Stimulated activated CD4-positive, alpha-beta T cell treated with anti-CD3 and anti-CD28 coated beads, TNF-alpha, amount 100 ng/mL, for 48 hours (primary cell): ENCODE data around the gene ANKRD55.
"Not testable (repeated sequence)": the region's sequence is repeated elsewhere in the genome, so short reads cannot be mapped to it uniquely, and the experiment has no call there.

Experiments used
- DNase-seq, 3 donors: peaks; one replicate each; pipeline ENCODE4 v3.0.0-alpha.2; 2020; ENCODE audit warnings: low read depth in 3 of 3

The ANKRD55 gene

GRCh38 chr5:56253126-56253525, 20.0 kb upstream of the ANKRD55 start:
- DNase-seq = no peak

DNA sequence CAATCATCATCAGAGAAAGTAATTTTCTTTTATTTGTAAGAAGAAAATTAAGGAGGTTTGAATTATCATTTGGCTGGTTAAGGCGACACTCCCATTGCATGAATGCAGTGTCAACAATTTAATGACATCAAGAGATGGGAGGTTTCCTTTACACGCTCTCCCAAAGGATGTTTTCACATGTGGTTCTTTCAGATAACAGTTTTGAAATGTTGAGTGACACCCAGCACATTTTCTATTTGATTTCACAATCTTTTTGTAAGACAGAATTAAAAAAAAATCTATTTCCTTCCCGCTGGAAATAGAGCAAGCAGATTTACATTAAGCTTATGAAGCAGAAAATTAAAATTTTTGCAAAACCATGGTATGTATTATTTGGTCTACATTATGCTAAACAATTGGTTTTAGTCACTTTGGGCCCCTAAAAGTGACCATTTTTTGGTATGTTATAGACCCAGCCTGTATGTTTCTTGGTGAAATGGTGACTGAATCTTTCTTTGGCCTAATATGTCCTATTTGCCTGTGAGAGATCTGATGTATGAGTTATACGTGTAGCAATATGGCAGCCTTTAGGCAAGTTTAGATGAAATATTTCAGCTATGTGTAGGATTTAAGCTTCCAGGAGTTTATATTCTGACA, 18.9 kb upstream of the ANKRD55 start:
- DNase-seq = no peak

DNA sequence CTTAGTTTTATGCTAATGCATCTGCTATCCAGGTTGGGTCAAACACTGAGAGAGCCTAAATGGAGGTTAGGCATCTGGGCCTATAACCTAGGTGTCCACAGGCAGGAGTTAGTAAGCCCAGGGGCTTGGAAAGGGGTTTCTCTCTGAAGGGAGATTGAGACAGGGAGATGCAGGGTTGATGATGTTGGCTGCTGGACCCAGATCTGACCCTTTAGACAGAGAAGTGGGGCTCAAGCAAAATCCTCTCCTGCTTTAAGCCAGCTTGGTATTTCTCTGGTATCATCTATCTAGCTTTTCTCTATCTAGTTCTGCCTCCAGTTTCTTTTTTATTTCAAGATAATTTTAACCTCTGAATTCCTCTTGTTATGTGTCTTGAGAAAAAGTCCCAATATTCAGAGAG, 18.3 kb upstream of the ANKRD55 start:
- DNase-seq = no peak

DNA sequence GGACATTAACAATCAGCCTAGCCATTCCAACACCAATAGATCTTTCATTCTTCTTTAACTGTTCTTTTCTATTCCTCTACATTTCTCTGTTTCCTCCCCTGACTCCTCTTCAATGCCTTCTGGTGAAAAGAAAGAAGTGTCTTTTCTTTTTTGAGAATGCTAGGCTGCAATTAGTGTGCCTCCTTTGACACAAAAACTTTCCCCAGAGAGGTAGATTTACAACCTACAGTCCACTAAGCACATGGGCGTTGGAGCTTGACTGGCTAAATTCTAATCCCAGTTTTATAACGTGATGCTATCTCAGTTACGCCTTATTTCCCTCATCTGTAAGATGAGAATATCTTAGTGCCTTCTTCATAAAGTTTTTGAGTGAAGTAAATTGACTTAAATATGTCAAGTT, 16.9 kb upstream of the ANKRD55 start:
- no peak for DNase-seq

DNA sequence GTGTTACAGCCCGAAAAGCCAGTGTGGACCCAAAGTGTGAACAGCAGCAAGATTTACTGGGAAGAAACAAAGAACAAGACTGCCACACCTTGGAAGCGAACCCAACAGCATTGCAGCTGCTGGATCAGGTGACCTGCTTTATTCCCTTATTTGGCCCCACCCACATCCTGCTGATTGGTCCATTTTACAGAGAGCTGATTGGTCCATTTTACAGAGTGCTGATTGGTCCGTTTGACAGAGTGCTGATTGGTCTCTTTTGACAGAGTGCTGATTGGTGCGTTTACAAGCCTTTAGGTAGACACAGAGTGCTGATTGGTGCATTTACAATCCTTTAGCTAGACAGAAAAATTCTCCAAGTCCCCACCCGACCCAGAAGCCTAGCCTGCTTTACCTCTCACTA, 16.0 kb upstream of the ANKRD55 start:
- DNase-seq = not testable (repeated sequence)

- no peak for DNase-seq
Measured at GRCh38 chr5:56247592-56247991, 14.5 kb upstream of the ANKRD55 start.

- DNase-seq = no peak
Measured at GRCh38 chr5:56246769-56247168, 13.6 kb upstream of the ANKRD55 start.

DNA sequence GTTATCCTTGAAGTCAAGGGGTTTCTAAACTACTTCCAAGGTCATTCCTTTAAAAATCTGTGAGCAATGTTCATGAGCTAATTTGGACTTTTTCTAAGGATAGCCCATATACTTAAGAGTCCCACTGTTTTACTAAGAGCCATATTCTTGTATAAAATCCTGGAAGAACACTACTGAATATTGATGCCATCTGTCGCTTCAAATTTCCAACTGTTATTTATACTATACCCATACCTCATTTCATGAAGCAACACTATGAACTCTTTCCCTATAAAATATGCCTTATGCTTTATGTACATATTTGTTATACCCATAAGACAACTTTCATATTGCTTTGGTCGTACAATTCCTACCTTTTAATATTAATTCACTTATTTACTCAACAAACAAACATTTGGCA, 12.4 kb upstream of the ANKRD55 start:
- no peak for DNase-seq

DNA sequence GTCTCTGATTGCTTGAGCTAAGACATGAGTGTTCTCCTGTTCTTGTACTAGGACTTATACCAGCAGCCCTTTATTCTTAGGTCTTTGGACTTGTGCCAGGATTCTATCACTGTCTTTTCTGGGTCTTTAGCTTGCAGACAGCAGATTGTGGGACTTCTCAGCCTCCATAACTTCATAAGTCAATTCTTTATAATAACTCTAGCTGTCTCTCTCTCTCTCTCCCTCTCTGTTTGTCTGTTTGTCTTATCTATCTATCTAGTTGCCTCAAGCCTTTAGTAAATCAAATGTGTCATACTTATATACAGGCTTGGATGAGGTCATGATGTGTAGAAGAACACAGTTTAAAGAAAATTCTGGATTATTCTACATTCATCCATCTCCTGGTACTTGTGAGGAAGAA, 11.5 kb upstream of the ANKRD55 start:
- DNase-seq = no peak

- not testable (repeated sequence) for DNase-seq
Measured at GRCh38 chr5:56242271-56242670, 9.1 kb upstream of the ANKRD55 start.

- no peak for DNase-seq
Measured at GRCh38 chr5:56232538-56232937, 592 bp downstream of the ANKRD55 start.

DNA sequence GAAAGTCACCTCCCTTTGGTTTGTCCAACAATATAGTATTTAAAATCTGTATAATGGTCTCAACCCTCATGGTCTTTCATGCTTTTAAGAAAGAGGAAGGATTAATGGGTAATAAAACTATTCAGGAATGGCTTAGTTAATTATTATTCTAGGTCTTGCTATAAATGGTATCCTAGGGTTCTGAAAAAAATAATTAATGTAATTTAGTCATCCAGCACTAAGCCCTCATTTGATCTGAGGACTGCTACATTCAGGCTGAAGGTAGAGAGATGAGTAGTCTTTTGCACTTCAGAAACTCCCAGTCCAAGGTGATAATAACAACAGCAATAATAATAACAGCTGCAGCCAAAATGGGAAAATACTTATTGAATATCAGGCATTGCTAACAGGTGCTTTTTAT, 2.6 kb downstream of the ANKRD55 start:
- no peak for DNase-seq

GRCh38 chr5:56229111-56229510, 4.0 kb downstream of the ANKRD55 start:
- no peak for DNase-seq

- DNase-seq = no peak
Measured at GRCh38 chr5:56228631-56229030, 4.5 kb downstream of the ANKRD55 start.

GRCh38 chr5:56227691-56228090, 5.4 kb downstream of the ANKRD55 start:
- no peak for DNase-seq

DNA sequence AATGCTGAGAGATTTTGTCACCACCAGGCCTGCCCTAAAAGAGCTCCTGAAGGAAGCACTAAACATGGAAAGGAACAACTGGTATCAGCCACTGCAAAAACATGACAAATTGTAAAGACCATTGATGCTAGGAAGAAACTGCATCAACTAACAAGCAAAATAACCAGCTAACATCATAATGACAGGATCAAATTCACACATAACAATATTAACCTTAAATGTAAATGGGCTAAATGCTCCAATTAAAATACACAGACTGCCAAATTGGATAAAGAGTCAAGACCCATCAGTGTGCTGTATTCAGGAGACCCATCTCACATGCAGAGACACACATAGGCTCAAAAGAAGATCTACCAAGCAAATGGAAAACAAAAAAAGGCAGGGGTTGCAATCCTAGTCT, 9.8 kb downstream of the ANKRD55 start:
- not testable (repeated sequence) for DNase-seq

DNA sequence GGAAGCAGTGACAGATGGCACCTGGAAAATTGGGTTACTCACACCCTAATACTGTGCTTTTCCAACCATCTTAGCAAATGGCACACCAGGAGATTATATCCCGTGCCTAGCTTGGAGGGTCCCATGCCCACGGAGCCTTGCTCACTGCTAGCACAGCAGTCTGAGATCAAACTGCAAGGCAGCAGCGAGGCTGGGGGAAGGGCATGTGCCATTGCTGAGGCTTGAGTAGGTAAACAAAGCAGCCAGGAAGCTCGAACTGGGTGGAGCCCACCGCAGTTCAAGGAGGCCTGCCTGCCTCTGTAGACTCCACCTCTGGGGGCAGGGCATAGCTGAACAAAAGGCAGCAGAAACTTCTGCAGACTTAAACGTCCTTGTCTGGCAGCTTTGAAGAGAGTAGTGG, 11.5 kb downstream of the ANKRD55 start:
- DNase-seq = not testable (repeated sequence)

DNA sequence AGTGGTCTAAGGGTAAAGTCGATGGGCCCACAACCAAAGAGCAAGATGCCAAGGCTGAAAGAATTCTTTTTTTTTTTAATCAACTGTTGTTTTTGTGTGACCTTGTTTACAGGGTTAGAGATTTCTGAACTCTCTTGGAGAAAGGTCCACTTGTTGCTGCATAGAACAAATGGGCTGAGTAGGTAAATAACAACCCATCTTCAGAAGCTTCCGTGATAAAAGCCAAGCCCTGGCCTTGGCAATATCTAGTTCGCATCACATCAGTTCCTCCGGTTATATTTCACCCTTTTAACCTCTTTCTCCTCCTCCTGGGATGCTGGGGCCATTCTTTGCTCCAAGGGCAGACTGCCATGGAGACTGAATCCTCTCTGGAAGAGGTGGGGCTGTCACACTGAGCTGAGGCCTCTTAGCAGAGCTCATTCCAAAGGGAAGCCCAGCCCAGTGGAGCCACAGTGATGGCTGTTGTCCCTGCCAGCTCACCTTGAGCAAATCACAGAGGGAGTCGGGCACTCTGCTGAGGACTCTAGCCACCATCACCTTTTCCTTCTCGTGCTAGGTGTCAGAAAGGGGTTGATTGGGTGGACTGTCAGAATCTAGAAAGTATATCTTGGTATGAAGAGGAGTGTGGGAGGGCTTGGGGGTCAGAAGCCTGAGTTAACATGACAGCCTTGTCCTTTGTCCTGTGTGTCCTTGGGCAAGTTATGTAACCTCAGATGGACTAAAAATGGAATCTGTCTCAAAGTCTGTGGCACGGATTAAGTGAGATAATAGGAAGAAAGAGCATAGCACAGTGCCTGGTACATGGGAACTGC, 17.9 kb downstream of the ANKRD55 start:
- no peak for DNase-seq

DNA sequence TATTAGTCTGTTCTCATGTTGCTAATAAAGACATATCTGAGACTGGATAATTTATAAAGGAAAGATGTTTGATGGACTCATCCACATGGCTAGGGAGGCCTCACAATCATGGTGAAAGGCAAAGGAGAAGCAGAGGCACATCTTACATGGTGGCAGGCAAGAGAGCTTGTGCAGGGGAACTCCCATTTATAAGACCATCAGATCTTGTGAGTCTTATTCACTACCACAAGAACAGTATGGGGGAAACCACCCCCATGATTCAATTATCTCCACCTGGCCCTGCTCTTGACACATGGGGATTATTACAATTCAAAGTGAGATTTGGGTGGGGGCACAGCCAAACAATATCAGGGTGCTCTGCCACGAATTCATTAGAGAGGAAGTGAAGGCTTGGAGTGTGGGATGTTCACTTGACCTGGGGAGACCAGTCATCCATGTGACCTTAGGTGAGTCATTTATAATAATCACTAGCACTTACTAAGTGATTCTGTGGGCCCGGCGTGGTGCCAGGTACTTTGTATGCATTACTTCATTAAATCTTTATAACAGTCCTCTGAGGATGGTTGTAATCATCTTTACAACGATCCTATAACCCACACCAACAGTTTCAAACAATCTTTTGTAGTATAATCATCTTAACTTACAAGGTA, 19.1 kb downstream of the ANKRD55 start:
- DNase-seq = not testable (repeated sequence)

DNA sequence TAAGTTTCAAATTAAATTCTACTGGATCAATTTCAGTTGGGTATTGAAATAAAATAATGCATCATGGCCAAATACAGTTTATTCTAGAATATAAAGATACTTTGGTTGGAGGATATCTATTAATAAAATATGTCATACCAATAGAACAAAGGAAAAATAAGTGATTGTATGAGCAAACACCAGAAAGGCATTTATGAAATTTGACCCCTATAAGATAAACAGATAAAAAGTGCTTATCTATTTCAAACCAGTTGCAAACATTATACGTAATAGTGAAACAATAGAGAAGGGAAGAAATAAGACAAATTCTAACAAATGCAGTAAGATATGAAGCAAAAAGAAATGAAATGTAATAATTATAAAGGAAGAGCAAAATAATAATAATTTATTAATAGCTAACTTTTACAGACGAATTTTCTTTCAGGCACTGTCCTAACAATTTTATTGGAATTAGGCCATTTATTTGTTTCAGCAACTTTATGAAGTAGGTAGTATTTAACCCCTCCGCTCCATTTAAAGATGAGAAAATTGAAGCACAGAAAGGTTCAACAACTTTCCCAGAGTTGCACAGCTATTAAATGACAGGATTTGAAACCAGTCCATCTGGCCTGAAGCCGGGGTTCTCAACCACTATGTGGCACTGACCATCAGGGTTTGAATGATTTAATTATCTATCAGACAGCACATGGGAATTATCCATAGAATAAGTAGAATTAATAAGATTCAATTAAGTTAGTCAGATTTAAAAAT, 20.8 kb downstream of the ANKRD55 start:
- no peak for DNase-seq

GRCh38 chr5:56211298-56211865, 21.7 kb downstream of the ANKRD55 start:
- DNase-seq = no peak

GRCh38 chr5:56208681-56209080, 24.4 kb downstream of the ANKRD55 start:
- DNase-seq = no peak
